ENCODE results near the gene VSIG2. TPM values are rescaled to one million over a fixed set of nuclear protein-coding genes. Genes with fewer than 3 reads are reported as not detected.

Gene VSIG2
- total and polyA plus RNA-seq, 10 of the 15 experiments (the other 5 are each of a cell fraction or from before 2014, with no cell fraction given) = 0.13 to 0.31 (median 0.15) TPM; not detected in 5

DNA sequence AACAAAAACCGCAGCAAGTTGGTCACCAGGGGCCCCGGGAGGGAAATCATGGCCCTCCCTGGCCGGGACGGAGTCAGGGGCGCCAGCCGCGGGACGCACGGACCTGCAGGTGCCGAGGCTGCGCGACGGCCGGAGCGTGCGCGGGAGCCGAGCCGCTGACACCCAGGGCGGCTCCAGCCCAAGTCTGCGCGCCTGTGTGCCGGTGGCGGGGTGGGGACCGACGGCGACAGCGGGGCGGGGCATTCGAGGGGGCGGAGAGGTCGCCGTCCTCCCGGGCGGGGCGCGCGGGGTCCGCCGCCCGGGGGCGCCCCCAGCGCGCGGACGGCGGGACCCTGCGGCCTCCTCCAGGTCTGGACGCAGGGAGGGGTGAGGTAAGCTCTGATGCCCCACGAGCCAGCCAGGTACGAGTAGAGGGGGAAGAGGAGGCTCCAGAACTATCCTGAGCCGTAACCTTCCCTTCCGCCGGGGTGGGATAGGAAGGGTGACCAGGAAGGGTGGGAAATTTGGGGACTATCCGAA is 10.1 kb upstream of the VSIG2 start, which contains the start of gene ESAM:
ESAM (minus strand) TSS at position 186 of the 519 bp plus-strand sequence; CDS start at position 50, 136 bp downstream.
- POLR2A ChIA-PET = interaction anchor here (1.0 to 2.3 kb wide), 4 partner anchors 16 to 92 kb away, joined by 3 to 12 read pairs (median 6); no protein-coding TSS in a partner anchor
- no peaks in the 10 kb centered on the region for H3K9me3 ChIP-seq (replicated peaks; ENCODE audit: control insufficient read depth, insufficient read depth, low read length)
- TF ChIP-seq, protein P1, sequence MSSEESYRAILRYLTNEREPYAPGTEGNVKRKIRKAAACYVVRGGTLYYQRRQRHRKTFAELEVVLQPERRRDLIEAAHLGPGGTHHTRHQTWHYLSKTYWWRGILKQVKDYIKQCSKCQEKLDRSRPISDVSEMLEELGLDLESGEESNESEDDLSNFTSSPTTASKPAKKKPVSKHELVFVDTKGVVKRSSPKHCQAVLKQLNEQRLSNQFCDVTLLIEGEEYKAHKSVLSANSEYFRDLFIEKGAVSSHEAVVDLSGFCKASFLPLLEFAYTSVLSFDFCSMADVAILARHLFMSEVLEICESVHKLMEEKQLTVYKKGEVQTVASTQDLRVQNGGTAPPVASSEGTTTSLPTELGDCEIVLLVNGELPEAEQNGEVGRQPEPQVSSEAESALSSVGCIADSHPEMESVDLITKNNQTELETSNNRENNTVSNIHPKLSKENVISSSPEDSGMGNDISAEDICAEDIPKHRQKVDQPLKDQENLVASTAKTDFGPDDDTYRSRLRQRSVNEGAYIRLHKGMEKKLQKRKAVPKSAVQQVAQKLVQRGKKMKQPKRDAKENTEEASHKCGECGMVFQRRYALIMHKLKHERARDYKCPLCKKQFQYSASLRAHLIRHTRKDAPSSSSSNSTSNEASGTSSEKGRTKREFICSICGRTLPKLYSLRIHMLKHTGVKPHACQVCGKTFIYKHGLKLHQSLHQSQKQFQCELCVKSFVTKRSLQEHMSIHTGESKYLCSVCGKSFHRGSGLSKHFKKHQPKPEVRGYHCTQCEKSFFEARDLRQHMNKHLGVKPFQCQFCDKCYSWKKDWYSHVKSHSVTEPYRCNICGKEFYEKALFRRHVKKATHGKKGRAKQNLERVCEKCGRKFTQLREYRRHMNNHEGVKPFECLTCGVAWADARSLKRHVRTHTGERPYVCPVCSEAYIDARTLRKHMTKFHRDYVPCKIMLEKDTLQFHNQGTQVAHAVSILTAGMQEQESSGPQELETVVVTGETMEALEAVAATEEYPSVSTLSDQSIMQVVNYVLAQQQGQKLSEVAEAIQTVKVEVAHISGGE (CRISPR knock-in tag; IDR thresholded peaks at IDR 0.05) = no peak
- TF ChIP-seq SP1 (IDR thresholded peaks at IDR 0.05; ENCODE audit: low read depth, low read length) = no peak
- peak; percentile 6; the same call in 1 of the 2 replicates for TF ChIP-seq MXI1 (IDR thresholded peaks at IDR 0.05; ENCODE audit: low read depth, low read length)
- TF ChIP-seq LARP7 (IDR thresholded peaks at IDR 0.05) = peak; percentile 61; the same call in 1 of the 2 replicates
- TF ChIP-seq TCF3 (IDR thresholded peaks at IDR 0.05; ENCODE audit: borderline replicate concordance, insufficient read depth, low read depth, low read length) = 0 out of 2 replicates have a peak, but pooled peaks have one; percentile 43
- 0 out of 2 replicates have a peak, but pooled peaks have one; percentile 60 for TF ChIP-seq DPF2 (IDR thresholded peaks at IDR 0.05)
- peak; percentile 27; the same call in 1 of the 2 replicates for TF ChIP-seq RAD21 (IDR thresholded peaks at IDR 0.05; ENCODE audit: insufficient read depth, low read depth, low read length)
- peak; percentile 80; the same call in 1 of the 2 replicates for TF ChIP-seq TAF1 (IDR thresholded peaks at IDR 0.05; ENCODE audit: borderline replicate concordance, low read depth, low read length)
- no peak for TF ChIP-seq RCOR1 (conservative IDR thresholded peaks at IDR 0.05; ENCODE audit: low read depth, low read length)
- TF ChIP-seq NR2C1 (IDR thresholded peaks at IDR 0.05) = 0 out of 2 replicates have a peak, but pooled peaks have one; percentile 23
- TF ChIP-seq HDAC2 (IDR thresholded peaks at IDR 0.05) = no peak
- 0 out of 2 replicates have a peak, but pooled peaks have one; percentile 3 for TF ChIP-seq CBFB (IDR thresholded peaks at IDR 0.05; ENCODE audit: low read depth)
- TF ChIP-seq PML (IDR thresholded peaks at IDR 0.05; ENCODE audit: low read length) = 0 out of 2 replicates have a peak, but pooled peaks have one; percentile 54
- no peak for TF ChIP-seq CREB1 (IDR thresholded peaks at IDR 0.05; ENCODE audit: low read depth)
- no peak for TF ChIP-seq IKZF1 (conservative IDR thresholded peaks at IDR 0.05)
- TF ChIP-seq HDAC6 (IDR thresholded peaks at IDR 0.05; ENCODE audit: unreplicated experiment) = peak; percentile 78
- TF ChIP-seq, protein P2, sequence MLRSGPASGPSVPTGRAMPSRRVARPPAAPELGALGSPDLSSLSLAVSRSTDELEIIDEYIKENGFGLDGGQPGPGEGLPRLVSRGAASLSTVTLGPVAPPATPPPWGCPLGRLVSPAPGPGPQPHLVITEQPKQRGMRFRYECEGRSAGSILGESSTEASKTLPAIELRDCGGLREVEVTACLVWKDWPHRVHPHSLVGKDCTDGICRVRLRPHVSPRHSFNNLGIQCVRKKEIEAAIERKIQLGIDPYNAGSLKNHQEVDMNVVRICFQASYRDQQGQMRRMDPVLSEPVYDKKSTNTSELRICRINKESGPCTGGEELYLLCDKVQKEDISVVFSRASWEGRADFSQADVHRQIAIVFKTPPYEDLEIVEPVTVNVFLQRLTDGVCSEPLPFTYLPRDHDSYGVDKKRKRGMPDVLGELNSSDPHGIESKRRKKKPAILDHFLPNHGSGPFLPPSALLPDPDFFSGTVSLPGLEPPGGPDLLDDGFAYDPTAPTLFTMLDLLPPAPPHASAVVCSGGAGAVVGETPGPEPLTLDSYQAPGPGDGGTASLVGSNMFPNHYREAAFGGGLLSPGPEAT (IDR thresholded peaks at IDR 0.05; ENCODE audit: low read depth) = 0 out of 2 replicates have a peak, but pooled peaks have one; percentile 31
- TF ChIP-seq YY1 (IDR thresholded peaks at IDR 0.05; ENCODE audit: low read depth, low read length) = peak; percentile 38; the same call in 1 of the 2 replicates
- TF ChIP-seq RB1 (IDR thresholded peaks at IDR 0.05; ENCODE audit: borderline replicate concordance) = peak; percentile 57; the same call in 1 of the 2 replicates
- TF ChIP-seq BACH1 (IDR thresholded peaks at IDR 0.05; ENCODE audit: borderline replicate concordance) = peak; percentile 64; the same call in 1 of the 2 replicates

More for the DNA sequence above, 10.1 kb upstream of the VSIG2 start, which contains the start of gene ESAM:
- H3K27me3 ChIP-seq (replicated peaks in 1 of 2; ENCODE audit: control insufficient read depth in 2 of 2, insufficient read depth in 2 of 2, low read length in 1 of 2) = no peaks in the 10 kb centered on the region
- no peaks in the 10 kb centered on the region for H4K20me1 ChIP-seq (ENCODE audit: control insufficient read depth, insufficient read depth)
- DNase-seq (ENCODE audit: low read depth, low spot score) (no peak), ATAC-seq (peak; percentile 75), FAIRE-seq (peak; percentile 49)
- H2AFZ ChIP-seq (ENCODE audit: control insufficient read depth, low read depth, low read length) = peak within 1 kb of the TSS; percentile 70
- peaks cover 18% of the 10 kb centered on the region for H3K4me1 ChIP-seq (ENCODE audit: control insufficient read depth, insufficient read depth, low read length)
- ChIA-PET RAD21 (ENCODE audit: unreplicated experiment) (interaction anchor here (0.7 to 5.8 kb wide), 9 partner anchors 9 to 118 kb away, joined by 3 to 67 read pairs (median 13); partner anchors contain the start of gene MSANTD2), SMC1A (ENCODE audit: uncharacterized antibody, unreplicated experiment) (interaction anchor here (0.6 to 8.8 kb wide), 11 partner anchors 16 to 192 kb away, joined by 3 to 93 read pairs (median 8); partner anchors contain the start of genes CCDC15, SIAE, SPA17 and TBRG1), CTCF (interaction anchor here (0.7 to 16.3 kb wide), 14 partner anchors 12 to 349 kb away, joined by 3 to 272 read pairs (median 9); partner anchors contain the start of genes MSANTD2, NRGN, SIAE and SPA17)
- peak within 1 kb of the TSS; percentile 82 for H3K27ac ChIP-seq (ENCODE audit: control insufficient read depth, insufficient read depth)
- no peaks in the 10 kb centered on the region; a peak in 1 of 4 replicates for H3K36me3 ChIP-seq (ENCODE audit: control insufficient read depth in 2 of 2, insufficient read depth in 2 of 2, low read length in 1 of 2)
- H3K4me2 ChIP-seq (ENCODE audit: control insufficient read depth, insufficient read depth) = peak within 1 kb of the TSS; percentile 98
- WGBS (ENCODE audit: insufficient coverage, insufficient replicate concordance, low lambda C conversion rate, missing lambda C conversion rate) = 1% methylated on average over 17 of the region's 55 CpGs
- no TSS peak for BruUV-seq (replicated peaks)
- intact Hi-C loops (cut with micrococcal nuclease; ENCODE audit: unreplicated experiment) = loop anchor here (2.0 kb wide), 1 partner anchor 37 kb away; no protein-coding TSS in a partner anchor
- in situ Hi-C loops (cut with MboI) = loop anchor here (5.0 kb wide), 1 partner anchor 90 kb away; the partner anchor contains the start of genes SIAE and SPA17
- H3K79me2 ChIP-seq (ENCODE audit: control insufficient read depth, insufficient read depth, low read length) = peaks cover 46% of the 10 kb centered on the region
- H3K9ac ChIP-seq (ENCODE audit: control insufficient read depth, insufficient read depth, low read length) = peak within 1 kb of the TSS; percentile 87
- H3K4me3 ChIP-seq = peak within 1 kb of the TSS; percentile 83
